Caco-2 (cell line): Measurements from ENCODE around the gene PIGU. TPM values are rescaled to one million over a fixed set of nuclear protein-coding genes. Genes with fewer than 3 reads are reported as not detected.

Experiments
- BruUV-seq: library from RNA; stranded (reverse); fragments of 400-500 nt; replicated peaks from 2 replicates; lab custom pipeline; 2021; lab: Mats Ljungman, UMichigan
- CTCF ChIA-PET: fragments of 300-600 bp; sonication (Branson Sonifier 250); formaldehyde crosslinking; loops from one replicate; lab custom pipeline; 2022; ENCODE audit warnings: antibody characterized with exemption; lab: Charles Lee
- POLR2A ChIA-PET: fragments of 300-600 bp; sonication (Branson Sonifier 250); formaldehyde crosslinking; loops from one replicate; lab custom pipeline; 2022; ENCODE audit warnings: antibody characterized with exemption; lab: Charles Lee
- DNase-seq, 2 experiments: peaks; one replicate each; pipeline versions ENCODE4 v3.0.0 to v3.0.0-alpha.2; 2020 to 2022
- H3K27me3 ChIP-seq: replicated peaks from 2 replicates; pipeline ENCODE4 v1.6.0; 2011; ENCODE audit warnings: low read length; ENCODE audit not compliant: control insufficient read depth, insufficient read depth
- H3K36me3 ChIP-seq: 2 replicates; pipeline ENCODE4 v1.5.1; 2011; ENCODE audit warnings: low read length; ENCODE audit not compliant: control insufficient read depth, insufficient read depth
- H3K4me1 ChIP-seq: fragments of 250-450 bp; sonication (Bioruptor Pico); 2 replicates; pipeline ENCODE4 v1.5.1; 2020; ENCODE audit warnings: mild to moderate bottlenecking
- H3K4me3 ChIP-seq: 2 replicates; pipeline ENCODE4 v1.5.1; 2011; ENCODE audit warnings: low read depth, mild to moderate bottlenecking, control low read depth, low read length
- H3K9me3 ChIP-seq: fragments of 250-450 bp; sonication (Bioruptor Pico); 2 replicates; pipeline ENCODE4 v1.5.1; 2020; ENCODE audit warnings: mild to moderate bottlenecking, moderate library complexity
- H3K27ac Mint-ChIP-seq: one replicate; pipeline ENCODE4 v1.8.0; 2022; ENCODE audit warnings: mixed read lengths; ENCODE audit not compliant: unreplicated experiment
- H3K27me3 Mint-ChIP-seq: one replicate; pipeline ENCODE4 v1.8.0; 2022; ENCODE audit warnings: mixed read lengths; ENCODE audit not compliant: insufficient read depth, unreplicated experiment
- H3K36me3 Mint-ChIP-seq: one replicate; pipeline ENCODE4 v1.8.0; 2022; ENCODE audit warnings: mild to moderate bottlenecking, mixed read lengths; ENCODE audit not compliant: insufficient read depth, unreplicated experiment
- H3K4me1 Mint-ChIP-seq: one replicate; pipeline ENCODE4 v1.8.0; 2022; ENCODE audit warnings: low read depth, mixed read lengths; ENCODE audit not compliant: unreplicated experiment
- H3K4me3 Mint-ChIP-seq: one replicate; pipeline ENCODE4 v1.8.0; 2022; ENCODE audit warnings: mild to moderate bottlenecking, moderate library complexity, mixed read lengths; ENCODE audit not compliant: unreplicated experiment
- H3K9me3 Mint-ChIP-seq: one replicate; pipeline ENCODE4 v1.8.0; 2022; ENCODE audit warnings: mixed read lengths; ENCODE audit not compliant: unreplicated experiment
- intact Hi-C: fragments of 100-400 bp; cut with micrococcal nuclease; formaldehyde crosslinking; loops from one replicate; pipeline ENCODE4 v1.10.0; 2022; ENCODE audit not compliant: unreplicated experiment
- total RNA-seq: library from RNA; stranded (reverse); gene quantifications from 2 replicates; pipeline ENCODE4 v1.2.3, GENCODE V29; 2022
- TF ChIP-seq, protein P1 (sequence below), 2 experiments: fragments of 200-600 bp in 1 of 2; IDR thresholded peaks; 1 replicate in 1 of 2; 2 replicates in 1 of 2; pipeline versions ENCODE4 v1.5.1 to v1.8.0; 2011 to 2022; ENCODE audit warnings: antibody characterized with exemption in 1 of 2, control low read depth in 1 of 2, inconsistent platforms in 1 of 2, low read depth in 1 of 2, low read length in 1 of 2, mild to moderate bottlenecking in 1 of 2, moderate library complexity in 1 of 2; ENCODE audit not compliant: insufficient read depth in 1 of 2, severe bottlenecking in 1 of 2, unreplicated experiment in 1 of 2

The PIGU gene
- total RNA-seq, 1 experiment from 2014 or later = 61.7 TPM

- Histone ChIP-seq H3K9me3 (no peaks in the 10 kb centered on the region; the same call in 1 of the 2 replicates), H3K27me3 (no peaks in the 10 kb centered on the region), H3K36me3 (no peaks in the 10 kb centered on the region), H3K4me3 (no peak overlapping the region), H3K4me1 (peaks cover 6% of the 10 kb centered on the region)
- ChIA-PET POLR2A (interaction anchor here (2.1 kb wide), 1 partner anchor 23 kb away, joined by 4 read pairs; no protein-coding TSS in a partner anchor), CTCF (interaction anchor here (0.7 to 1.9 kb wide), 3 partner anchors 89 to 158 kb away, joined by 3 to 4 read pairs (median 3); no protein-coding TSS in a partner anchor)
- no peak overlapping the region for H3K27ac Mint-ChIP-seq
- no TSS peak for BruUV-seq
- peaks cover 7% of the 10 kb centered on the region for H3K36me3 Mint-ChIP-seq
- DNase-seq = no peak
- intact Hi-C loops = no loop called here
- peaks cover 18% of the 10 kb centered on the region for H3K4me1 Mint-ChIP-seq
- no peaks in the 10 kb centered on the region for H3K27me3 Mint-ChIP-seq
- no peak overlapping the region for H3K4me3 Mint-ChIP-seq
- H3K9me3 Mint-ChIP-seq = no peaks in the 10 kb centered on the region
- TF ChIP-seq, protein P1, sequence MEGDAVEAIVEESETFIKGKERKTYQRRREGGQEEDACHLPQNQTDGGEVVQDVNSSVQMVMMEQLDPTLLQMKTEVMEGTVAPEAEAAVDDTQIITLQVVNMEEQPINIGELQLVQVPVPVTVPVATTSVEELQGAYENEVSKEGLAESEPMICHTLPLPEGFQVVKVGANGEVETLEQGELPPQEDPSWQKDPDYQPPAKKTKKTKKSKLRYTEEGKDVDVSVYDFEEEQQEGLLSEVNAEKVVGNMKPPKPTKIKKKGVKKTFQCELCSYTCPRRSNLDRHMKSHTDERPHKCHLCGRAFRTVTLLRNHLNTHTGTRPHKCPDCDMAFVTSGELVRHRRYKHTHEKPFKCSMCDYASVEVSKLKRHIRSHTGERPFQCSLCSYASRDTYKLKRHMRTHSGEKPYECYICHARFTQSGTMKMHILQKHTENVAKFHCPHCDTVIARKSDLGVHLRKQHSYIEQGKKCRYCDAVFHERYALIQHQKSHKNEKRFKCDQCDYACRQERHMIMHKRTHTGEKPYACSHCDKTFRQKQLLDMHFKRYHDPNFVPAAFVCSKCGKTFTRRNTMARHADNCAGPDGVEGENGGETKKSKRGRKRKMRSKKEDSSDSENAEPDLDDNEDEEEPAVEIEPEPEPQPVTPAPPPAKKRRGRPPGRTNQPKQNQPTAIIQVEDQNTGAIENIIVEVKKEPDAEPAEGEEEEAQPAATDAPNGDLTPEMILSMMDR (IDR thresholded peaks at IDR 0.05; ENCODE audit: insufficient read depth in 1 of 2, low read depth in 1 of 2, low read length in 1 of 2, severe bottlenecking in 1 of 2, unreplicated experiment in 1 of 2) = no peak
Observed at GRCh38 chr20:34680586-34681175, 3.8 kb upstream of the PIGU start.

- H3K9me3 Mint-ChIP-seq = no peaks in the 10 kb centered on the region
- ChIA-PET CTCF (interaction anchor here (0.7 kb wide), 1 partner anchor 78 kb away, joined by 3 read pairs; no protein-coding TSS in a partner anchor), POLR2A (interaction anchor here (0.6 to 3.0 kb wide), 3 partner anchors 27 to 683 kb away, joined by 4 to 40 read pairs (median 6); partner anchors contain the start of gene TP53INP2)
- intact Hi-C loops = loop anchor here (1.0 kb wide), 2 partner anchors 28 to 33 kb away; partner anchors contain the start of gene TP53INP2
- TF ChIP-seq, protein P1 (IDR thresholded peaks at IDR 0.05; ENCODE audit: insufficient read depth in 1 of 2, low read depth in 1 of 2, low read length in 1 of 2, severe bottlenecking in 1 of 2, unreplicated experiment in 1 of 2) = no peak
- Histone ChIP-seq H3K27me3 (no peaks in the 10 kb centered on the region), H3K36me3 (no peaks in the 10 kb centered on the region), H3K4me3 (peak overlapping the region; percentile 88), H3K4me1 (peaks cover 11% of the 10 kb centered on the region), H3K9me3 (no peaks in the 10 kb centered on the region)
- peaks cover 7% of the 10 kb centered on the region for H3K36me3 Mint-ChIP-seq
- peak overlapping the region; percentile 92 for H3K27ac Mint-ChIP-seq
- no peaks in the 10 kb centered on the region for H3K27me3 Mint-ChIP-seq
- DNase-seq = no peak
- peaks cover 26% of the 10 kb centered on the region for H3K4me1 Mint-ChIP-seq
- peak overlapping the region; percentile 86 for H3K4me3 Mint-ChIP-seq
- BruUV-seq = TSS peak; percentile 70
Observed at GRCh38 chr20:34675993-34676641, 775 bp downstream of the PIGU start.

DNA sequence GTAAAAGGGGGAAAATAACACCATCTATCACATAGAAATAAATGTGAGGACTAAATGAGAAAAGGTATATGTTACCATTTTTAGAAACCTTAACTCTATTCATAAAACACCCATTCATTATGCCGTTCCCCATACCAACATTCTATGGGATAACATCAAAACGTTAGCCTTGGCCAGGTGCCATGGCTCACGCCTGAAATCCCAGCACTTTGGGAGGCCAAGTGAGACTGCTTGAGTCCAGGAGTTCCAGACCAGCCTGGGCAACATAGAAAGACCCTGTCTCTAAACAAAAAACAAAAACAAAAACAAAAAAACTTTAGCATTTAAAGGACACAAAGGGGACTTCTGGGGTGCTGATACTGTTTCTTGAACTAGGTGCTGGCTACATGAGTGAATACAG, 1.3 kb downstream of the PIGU start:
- Histone ChIP-seq H3K4me1 (peaks cover 11% of the 10 kb centered on the region), H3K9me3 (no peaks in the 10 kb centered on the region), H3K36me3 (no peaks in the 10 kb centered on the region), H3K27me3 (no peaks in the 10 kb centered on the region), H3K4me3 (peak overlapping the region; percentile 88)
- Mint-ChIP-seq H3K27me3 (no peaks in the 10 kb centered on the region), H3K4me1 (peaks cover 26% of the 10 kb centered on the region), H3K9me3 (no peaks in the 10 kb centered on the region), H3K36me3 (peaks cover 7% of the 10 kb centered on the region), H3K4me3 (peak overlapping the region; percentile 86), H3K27ac (peak overlapping the region; percentile 92)
- POLR2A ChIA-PET = interaction anchor here (0.6 to 3.0 kb wide), 2 partner anchors 28 to 682 kb away, joined by 6 to 40 read pairs; partner anchors contain the start of gene TP53INP2
- intact Hi-C loops = no loop called here
- no TSS peak for BruUV-seq
- CTCF ChIA-PET = interaction anchor here (0.7 kb wide), 1 partner anchor 78 kb away, joined by 3 read pairs; no protein-coding TSS in a partner anchor
- TF ChIP-seq, protein P1 (IDR thresholded peaks at IDR 0.05; ENCODE audit: insufficient read depth in 1 of 2, low read depth in 1 of 2, low read length in 1 of 2, severe bottlenecking in 1 of 2, unreplicated experiment in 1 of 2) = no peak
- DNase-seq = no peak
